T1000 (cell line): ENCODE measurements around the gene PIEZO2.

ENCODE experiments used
- DNase-seq: peaks from one replicate; lab custom pipeline; 2025; ENCODE audit warnings: mixed read lengths; lab: John Stamatoyannopoulos, UW

The PIEZO2 gene

DNA sequence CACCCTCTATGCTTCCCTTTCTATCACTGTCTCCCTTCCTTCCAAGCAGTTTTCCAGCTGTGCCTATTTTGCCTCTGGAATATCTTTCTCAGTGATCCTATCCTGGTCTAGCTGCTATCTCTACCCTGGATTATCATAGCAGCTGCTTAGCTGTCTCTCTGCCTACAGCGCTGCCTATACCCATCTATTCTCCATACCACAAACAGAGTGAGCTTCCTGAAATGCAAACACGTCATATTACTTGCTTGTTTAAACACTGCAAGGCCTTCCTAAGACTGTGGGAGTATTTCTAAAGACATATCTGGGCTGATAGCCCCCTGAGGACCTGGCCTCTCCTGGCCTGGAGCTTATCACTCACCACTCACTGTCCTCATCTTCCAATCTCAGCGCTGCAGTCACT is 403.4 kb downstream of the PIEZO2 start:
- DNase-seq, result no peak

DNA sequence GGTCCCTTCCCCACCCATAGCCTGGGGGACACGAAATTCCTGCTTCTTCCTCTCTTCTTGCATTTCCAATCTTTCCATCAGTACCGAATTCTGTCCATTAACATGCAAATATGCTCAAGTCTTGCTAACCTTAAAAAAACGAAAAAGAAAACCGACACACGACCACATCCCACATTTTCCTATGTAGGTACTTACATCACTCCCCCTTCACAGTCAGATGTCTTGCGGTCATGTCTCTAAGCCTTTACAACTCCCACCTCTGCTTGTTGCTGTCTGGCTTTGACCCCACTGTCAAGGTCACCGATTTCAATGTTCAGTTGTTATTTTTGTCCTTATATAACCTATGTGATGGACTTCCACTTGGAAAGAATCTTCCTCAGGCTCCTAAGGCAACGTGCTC is 404.1 kb downstream of the PIEZO2 start:
- DNase-seq, result no peak

DNA sequence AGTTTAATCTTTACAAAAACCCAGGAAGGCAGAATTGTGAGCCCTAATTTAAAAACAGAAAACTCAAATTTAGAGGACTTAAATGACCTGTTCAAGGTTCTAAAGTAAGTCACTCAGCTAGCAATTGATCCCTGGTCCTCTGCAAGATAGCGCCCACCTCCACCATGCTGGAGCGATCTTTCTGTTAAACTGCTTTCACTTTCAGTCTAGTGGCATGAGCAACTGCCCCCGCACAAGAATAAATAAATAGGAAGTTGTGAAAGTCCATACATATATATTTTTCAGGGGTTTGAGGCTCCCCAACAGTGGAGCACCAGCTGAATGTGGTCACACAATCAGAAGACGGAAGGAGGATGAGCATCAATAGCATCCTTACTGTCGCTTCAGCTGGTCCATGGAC is 405.6 kb downstream of the PIEZO2 start:
- DNase-seq, result no peak

DNA sequence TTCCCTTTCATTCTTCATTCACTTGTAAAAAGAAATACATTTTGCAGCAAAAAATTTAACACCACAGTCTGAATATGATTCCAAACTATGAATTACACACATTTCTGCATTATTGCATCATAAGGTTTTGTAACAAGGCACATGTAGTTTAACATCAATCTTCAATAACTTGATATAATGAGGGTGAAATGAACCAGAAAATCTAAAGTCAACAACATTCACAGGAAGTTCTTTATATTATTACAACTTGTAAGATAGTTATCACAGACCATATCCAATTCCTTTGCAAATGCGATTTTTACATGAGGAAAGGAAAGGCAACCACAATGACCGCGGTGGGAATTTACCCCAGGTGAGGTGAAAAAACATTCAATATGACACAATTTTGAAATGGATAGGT is 410.2 kb downstream of the PIEZO2 start:
- no peak for DNase-seq

DNA sequence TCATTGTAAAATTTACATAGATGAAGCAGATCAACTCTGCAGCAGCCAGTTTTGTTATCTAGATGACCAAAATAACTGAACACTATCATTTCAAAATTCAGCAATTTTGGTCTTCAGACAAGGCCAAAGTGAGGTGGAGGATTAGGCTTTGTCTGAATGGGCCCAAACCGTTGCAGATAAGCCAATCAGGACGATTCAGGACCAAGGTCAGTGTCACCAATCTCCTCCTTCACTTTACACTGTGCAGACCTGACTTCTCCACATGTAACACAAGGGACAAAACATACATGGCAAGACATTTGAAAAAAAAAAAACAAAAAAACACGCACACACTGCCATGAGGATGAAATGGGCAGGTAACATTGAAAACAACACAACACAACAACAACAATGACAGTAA is 412.4 kb downstream of the PIEZO2 start:
- no peak for DNase-seq

DNA sequence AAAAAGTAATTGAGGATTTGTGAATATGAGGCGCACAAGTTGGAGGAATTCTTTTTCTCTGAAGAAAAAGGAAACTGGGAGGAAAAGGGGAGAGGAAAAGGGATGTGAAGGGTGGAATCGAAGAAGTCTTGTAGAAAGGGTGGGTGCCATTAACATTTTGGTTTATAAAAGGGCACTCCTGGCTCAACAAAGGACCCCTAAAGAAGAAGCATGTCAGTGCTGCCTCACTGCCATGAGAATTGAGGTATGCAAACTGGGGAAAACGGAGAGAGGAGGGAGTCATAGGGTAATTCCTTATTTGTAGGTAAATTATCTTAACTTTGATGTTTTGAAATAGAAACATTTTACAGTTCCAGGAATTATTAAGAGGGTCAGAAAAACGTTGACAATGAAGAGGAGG is 416.4 kb downstream of the PIEZO2 start:
- DNase-seq, result no peak

DNA sequence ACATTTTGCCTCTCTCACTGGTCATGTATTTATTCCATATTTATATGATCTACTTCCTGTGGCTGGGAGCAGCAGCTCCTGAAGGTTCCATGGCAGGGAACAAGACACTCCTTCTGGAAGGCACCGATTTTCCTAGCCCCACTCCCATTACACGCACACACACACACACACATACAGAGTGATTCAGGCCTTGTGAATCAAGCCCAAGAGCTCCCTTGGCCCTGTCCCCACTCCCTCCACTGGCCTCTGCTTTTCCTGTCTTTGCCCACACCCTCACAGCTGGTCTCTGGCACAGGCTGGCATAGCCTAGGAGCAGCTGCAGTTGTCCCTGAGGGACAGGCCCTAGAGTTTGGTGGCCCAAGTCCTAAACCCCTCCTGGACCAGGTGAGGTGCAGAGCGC is 421.9 kb downstream of the PIEZO2 start:
- DNase-seq, result no peak

DNA sequence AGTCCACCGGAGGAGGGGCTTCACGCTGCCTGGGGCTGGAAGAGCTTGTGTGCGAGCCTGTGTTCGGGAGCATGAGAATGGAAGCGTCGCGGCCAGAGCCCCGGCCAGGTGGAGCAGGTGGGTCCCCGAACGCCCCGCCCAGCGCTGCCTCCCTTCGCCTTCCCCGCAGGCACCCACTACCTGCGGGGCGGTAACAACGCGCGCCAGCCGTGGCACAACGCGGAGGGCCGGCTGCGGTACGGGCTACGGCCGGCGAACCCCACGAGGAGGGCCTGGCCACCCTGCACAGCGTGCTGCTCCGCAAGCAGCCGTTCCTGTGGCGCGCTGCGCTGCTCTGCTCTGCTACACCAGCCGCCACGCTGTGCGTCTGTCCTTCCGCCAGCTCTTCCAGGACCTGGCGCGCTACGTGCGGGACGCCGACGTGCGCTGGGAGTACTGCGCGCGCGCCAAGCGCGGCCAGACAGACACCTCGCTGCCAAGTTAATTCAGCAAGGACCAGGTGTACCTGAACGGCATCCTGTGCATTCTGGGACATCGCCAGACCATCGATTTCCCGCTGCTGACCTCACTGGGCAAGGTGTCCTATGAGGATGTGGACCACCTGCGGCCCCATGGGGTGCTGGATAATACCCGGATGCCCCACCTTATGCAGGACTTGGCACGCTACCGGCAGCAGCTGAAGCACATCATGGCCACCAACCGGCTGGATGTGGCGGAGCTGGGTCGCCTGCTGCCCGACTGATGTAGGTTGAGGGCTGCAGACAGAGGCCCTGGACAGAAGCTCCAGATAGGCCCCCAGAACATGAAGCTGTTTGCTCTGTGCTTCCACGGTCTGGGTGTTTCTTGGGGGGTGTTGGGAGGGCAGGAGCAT is 422.9 kb downstream of the PIEZO2 start:
- DNase-seq, result no peak

DNA sequence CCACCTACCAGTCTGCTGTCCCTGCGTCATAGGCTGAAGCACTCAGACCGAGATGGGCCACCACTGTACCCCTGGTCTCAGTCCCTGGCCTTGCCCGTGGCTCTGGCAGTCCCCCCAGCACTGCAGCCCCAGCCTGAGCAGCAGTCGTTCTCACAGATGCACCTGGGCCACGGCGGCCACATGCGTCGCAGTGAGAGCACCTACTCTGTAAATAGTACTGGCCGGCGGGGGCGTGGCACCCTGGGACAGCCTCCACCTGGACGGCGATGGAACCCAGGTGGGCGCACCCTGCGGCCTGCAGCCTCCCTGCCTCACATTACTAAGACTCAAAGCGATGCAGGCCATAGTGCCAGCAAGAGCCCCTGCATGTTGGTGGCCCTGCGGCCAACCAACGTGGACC is 424.7 kb downstream of the PIEZO2 start:
- DNase-seq, result no peak

DNA sequence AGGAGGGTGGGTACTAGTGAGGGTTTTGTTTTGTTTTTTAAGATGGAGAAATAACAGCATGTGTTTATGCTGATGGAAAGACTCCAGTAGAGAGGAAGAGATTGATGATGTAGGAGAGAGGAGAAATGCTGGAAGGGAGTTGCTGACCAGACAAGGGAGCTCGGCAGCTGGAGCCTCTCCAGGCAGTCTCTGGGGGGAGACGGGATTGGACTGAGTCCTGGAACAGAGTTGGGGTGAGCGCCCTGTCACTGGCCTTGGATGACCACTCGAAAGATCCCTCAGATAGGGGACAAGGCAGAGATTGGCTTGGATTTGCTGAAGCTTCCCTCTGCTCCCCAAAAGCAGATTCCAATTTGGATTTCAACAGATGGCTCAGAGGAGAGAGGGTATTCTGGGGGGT is 425.9 kb downstream of the PIEZO2 start:
- DNase-seq, result no peak

DNA sequence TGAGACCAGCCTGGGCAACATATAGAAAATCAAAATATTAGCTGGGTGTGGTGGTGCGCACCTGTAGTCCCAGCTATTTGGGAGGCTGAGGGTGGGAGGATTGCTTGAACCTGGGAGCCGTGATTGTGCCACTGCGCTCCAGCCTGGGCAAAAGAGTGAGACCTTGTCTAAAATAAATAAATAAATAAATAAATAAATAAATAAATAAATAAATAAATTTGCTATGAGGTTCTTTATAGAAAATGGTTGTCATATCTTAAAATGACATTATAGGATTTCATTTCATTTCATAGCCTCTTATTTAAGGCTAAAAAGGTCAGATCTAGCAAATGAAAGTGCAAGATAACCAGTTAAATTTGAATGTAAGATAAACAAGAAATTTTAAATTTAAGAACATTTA is 430.6 kb downstream of the PIEZO2 start:
- no peak for DNase-seq

DNA sequence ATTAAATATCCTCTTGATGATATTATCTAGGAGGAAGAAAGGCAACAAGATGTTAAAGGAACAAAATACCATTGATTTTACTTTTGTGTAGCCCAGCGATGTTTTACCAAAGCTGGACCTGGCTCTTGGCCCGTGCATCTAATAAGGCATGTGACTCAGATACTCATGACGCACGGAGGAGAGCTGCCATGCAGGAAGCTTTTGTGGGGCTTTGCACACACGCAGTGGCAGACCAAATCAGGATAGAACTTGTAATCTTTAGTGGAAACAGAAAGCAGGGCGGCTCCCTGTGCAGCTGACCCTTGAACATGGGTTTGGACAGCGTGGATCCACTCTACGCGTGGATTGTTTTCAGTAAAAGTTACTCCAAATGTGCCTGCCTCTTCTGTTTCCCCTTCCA is 433.6 kb downstream of the PIEZO2 start:
- no peak for DNase-seq

DNA sequence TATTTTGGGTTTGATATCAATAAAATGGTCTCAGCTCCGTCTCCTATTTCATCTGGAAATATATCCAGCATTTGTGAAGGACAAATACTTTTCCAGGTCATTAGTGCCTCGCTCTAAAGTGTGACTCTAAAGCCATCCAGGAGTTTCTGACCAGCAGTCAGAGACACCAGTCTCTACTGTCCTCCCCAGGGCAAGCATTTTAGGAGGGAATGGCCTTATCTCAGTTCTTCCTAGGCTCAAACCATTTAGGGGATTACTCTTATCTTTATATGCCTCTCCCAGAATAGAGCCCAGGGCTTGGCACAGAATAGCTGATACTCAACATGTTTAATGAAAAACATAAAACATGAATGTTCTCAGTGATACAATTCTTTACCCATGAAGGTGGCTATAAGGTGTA is 436.0 kb downstream of the PIEZO2 start:
- DNase-seq, result no peak

DNA sequence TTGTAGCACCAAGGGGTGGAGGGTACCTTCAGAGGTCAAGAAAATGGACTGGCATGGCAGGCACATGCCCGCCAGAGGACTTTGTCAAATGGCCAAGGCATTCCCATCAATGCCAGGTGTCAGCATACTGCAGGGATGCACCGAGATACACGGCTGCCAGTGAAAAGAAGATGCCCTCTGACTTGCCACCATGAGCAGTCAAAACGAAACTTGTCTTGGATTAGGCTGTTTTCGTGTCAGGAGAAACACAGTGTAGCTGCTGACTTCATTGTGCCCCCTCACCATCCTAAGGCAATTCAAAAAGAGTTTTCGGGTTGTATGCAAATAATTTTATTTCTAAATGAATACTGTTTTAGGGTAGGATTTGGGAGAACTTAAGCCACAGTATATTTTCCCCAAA is 442.1 kb downstream of the PIEZO2 start:
- no peak for DNase-seq

DNA sequence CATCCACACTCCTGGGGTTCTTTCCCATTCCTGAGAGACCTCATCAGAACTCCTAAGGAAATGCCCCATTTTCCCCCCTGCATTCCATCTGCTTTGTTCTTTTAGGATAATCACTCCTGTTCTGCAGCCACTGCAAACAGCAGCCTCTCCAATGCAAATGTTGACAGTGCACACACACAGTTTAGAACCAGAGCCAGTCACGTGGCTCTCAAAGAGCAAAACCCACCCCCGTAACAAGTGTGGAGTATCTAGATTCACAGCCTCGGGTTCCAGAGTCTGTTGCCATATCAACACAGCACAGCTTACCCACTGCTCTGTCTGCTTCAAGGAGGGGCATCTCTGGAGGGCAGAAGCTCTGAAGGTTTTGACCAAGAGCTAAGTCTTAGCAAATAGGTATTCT is 443.6 kb downstream of the PIEZO2 start:
- no peak for DNase-seq

DNA sequence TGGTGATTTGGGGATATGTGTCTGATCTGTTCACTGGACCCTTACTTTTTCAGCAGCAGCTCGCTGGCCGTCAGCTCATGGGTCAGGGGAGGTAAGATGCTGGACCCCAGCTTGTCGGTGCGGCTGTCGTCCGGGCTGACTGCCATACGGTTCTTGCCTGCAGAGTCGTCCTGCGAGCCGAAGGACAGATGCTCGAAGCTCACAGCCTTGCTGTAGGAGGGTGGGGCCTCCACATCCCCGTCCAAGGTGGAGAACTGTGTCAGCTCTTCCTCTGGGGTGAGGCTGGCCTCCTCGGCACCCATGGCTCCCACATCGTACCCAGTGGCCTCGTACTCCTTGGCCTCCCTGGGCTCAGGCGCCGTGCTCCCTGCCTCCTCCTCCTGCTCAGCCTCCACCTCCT is 444.1 kb downstream of the PIEZO2 start:
- no peak for DNase-seq

DNA sequence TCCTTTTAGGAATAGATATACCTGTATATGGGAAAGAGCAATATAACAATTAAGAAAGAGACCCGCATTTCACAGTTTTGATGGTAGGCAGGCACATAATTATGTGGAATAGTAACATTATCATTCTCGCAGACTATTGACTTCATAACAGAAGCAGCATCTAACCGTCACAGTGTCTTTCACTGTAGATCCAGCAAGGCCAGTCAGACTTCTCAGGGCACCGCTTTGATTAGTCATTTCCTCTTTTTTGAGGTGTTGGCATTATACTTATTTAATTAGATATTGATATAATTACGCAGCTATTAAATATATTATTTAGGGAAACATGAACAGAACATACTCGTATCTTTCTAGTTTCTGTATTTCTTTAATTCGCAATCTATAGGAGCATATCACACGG is 447.2 kb downstream of the PIEZO2 start:
- no peak for DNase-seq

DNA sequence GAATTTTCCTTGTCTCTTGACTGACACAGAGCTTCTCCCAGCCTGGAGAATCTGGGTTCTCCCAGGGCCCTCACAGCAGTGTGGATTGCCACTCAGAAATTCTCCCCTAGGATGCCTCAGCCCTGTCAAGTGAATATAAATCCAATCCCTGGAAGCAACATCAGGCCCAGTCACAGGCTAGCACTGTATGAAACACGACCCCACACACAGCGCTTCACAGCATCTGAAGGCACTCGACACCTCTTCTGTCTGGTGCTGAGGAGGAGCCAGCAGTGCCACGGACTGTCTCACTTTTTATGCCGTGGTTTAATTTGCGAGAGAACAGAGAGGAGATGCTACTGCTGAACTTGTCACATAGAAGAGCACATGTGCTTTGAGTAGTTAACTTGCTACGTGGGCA is 459.0 kb downstream of the PIEZO2 start:
- DNase-seq, result no peak

DNA sequence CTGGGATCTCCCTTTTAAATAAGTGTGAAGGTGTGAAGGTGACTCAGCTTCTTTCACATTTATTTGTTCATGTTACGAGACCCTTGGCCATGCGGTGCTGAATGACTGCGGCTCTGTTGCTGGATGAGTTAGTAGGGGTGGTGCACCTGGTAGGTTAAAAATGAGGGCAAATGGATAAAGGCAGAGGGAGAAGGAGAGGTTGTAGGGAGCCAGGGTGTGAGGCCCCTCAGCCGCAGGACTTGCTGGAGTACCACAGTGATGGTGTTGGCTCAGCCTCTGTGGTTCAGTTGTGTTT is 459.4 kb downstream of the PIEZO2 start:
- no peak for DNase-seq

DNA sequence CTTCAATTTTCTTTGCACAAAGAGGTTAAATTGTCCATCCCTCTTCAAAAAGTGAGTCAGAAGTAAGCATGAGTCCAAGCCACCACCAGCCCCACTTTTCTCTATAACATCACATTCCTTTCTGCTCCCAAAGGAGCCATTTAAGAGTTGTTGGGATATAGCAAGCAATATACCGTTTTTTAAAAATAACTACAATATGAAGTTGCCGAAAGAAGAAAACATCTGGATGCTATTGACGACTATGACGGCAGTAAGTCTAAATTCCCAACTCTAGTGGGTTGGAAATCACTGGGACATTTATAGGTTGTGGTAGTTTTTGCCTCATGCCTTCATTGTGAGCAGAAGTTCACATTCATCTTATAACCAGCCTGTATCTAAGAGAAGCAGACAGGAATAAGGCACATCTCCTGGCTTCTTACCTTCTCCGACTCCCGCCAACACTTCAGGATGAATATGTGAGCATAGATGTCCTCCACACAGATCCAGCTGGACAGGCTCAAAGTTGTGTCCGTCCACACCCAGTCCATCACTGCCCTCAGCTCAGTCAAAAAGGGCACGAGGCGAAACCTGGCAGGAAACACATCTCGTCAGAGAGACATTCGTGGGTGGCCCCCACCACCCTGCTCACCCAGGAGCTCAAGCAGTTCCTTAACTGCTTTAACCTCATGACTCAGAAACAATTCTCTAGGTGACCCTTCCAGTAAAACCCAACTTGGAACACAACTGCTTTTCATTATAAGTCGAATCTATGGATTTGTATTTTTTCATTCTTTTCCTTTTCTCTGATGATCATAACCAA is 459.9 kb downstream of the PIEZO2 start:
- DNase-seq, result no peak

DNA sequence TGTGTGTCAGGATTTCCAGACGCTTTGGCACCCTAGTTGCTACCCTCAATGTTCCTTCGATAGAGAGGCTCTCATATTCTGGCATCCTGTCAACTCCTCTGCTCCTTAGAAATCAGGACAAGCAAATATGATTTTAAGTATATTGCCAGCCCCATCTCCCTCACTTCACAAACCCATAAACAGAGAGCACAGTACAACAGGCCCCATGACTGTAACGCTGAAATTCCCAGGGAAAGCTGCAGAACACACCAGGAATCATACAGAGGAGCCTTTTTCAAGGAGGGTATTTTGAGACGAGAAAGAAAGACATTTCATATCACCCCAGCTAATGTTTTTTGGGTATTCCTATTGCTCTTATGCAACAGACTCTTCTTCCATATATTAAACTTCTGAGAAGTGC is 460.6 kb downstream of the PIEZO2 start:
- DNase-seq, result no peak

DNA sequence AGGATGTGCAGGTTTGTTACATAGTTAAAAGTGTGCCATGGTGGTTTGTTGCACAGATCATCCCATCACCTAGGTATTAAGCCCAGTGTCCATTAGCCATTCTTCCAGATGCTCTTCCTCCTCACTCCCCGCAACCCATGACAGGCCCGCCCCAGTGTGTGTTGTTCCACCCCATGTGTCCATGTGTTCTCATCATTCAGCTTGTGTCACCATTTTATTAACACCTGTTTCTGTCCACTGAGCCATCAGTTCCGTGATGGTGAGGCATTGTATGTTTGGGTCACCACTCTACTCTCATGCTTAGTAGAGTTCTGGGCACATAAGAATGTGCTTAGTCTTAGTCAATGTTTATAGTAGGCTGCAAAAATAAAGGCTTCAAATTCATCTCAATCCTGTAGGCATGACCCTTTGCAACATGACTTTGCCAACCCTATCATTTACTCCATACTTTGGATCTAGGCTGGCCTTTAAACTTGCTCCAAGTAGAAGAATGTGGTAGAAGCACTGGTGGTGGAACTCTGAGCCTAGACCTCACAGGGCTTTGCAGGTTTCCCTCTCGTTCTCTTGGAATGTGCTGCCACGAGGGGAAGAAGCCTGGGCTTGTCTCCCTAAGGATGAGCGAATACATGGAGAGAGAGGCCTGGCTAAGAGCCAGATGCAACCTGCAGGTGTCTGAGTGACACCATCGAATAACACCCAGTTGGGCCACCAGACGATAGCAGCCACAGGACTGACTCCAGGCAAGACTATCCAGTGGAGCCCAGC is 462.0 kb downstream of the PIEZO2 start:
- DNase-seq, result peak; percentile 44

DNA sequence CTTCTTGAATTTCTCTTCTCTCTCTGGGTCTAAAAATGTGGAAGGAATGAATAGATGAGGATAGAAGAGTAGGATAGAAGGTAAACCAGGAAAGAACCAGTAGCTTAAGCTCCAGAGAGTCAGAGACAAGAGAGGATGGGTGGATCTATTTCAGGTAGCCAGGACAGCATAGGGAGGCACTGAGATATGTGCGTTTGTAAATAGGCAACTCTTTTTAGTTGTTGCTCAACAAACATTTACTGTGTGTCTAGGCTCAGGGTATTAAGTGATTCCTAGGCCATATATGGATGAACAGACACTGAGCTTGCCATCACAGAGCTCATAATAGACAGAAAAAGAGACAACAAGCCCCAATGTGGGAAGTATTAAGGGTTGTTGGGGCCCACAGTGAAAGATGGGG is 463.1 kb downstream of the PIEZO2 start:
- no peak for DNase-seq
